Measurements from ENCODE around the gene XNDC1N.
"Not testable (repeated sequence)": the region's sequence is repeated elsewhere in the genome, so short reads cannot be mapped to it uniquely, and the experiment has no call there.

Gene XNDC1N

DNA sequence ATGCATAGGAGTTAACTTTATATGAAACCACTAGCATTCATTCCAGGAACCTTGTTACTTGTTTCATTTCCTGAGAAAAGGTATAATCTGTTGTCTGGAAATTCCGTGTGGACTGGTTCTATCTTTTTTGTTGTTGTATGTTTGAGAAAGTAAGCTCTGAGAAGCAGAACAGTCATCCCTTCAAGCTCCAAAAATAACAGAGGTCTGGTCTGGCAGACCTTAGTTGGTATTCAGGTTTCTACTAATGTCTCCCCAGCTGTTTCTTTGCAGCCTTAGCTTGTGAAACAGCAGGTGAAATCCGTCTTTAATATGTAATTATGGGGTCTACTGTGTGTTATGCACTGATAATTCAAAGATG is 2.8 kb upstream of the XNDC1N start:
- no peak for DNase-seq

DNA sequence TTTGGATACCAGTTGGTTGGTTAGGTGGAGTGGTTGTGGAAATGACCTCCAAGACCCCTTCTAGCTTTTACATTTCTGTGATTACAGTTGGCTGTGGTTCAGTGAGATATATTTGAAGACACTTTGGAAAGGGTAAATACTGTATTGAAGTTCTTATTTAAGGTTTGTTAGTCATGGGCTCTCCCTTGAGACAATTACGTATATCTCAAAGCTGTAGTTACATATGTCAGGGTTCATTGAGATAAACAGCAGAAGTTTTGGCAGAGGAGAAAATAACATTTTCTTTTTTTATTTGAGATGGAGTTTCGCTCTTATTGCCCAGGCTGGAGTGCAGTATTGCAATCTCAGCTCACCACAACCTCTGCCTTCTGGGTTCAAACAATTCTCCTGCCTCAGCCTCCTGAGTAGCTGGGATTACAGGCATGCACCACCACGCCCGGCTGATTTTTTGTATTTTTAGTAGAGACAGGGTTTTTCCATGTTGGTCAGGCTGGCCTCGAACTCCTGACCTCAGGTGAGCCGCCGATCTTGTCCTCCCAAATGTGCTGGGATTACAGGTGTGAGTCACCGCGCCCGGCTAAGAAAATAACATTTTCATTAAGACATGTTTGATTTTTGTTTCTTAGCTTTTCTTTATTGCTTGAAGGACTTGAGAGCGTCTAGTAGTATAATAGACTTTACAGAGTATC is 2.3 kb upstream of the XNDC1N start:
- no peak for DNase-seq

DNA sequence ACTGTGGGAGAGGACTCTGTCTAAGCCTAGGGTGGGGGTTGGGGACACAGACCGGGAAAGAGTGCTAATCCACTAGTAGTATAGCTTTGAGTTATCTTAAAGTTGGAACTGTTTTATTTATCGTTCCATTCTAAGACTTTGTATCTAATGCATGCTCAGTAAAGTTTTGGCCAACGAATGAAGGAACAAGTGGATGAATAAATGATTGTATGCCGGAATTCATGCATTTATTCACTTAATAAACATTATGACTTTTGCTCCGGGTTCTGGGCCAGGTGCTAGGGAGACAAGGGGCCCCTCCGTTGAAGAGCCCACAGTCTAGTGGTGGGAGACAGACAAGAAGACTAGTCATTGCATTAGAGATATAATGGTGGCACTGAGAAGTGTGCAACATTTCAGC is 1.1 kb upstream of the XNDC1N start:
- no peak for DNase-seq

DNA sequence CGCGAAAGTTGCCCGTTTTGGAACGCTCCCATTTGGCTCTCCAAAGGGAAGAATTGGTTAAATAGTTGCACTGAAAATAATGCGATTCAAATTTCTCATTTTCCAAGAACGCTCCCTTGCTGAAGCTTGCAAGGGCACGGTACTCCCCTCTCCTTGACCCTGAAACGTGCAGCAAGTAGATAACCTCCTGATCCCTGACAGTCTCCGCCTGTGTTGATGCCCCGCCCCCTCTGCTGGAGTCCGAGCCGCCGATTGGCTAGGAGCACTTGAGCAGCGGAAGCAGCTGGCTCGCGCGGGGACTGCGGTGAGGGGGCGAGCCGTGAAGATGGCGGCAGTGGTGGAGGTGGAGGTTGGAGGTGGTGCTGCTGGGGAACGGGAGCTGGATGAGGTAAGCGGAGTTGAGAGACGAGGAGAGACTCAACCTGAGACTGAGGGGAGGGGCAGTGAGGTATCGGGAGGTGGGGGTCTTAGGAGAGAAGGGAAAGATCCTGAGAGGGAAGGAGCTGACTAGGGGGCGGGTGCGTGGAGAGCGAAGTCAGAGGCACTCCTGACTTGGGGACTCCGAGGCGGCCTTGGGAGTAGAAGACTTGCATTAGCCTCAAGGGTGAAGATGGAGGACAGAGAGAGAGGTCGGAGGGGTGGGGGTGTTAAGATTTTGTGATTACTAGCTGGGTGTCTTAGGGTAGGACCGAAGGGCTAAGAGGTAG is 496 bp upstream of the XNDC1N start, which contains the start of gene RNF121:
Gene RNF121, plus strand, starts transcription at position 310 of the 707 bp plus-strand sequence. Its CDS starts 16 bp downstream, at position 326.
- DNase-seq = peak; percentile 93 to 96

DNA sequence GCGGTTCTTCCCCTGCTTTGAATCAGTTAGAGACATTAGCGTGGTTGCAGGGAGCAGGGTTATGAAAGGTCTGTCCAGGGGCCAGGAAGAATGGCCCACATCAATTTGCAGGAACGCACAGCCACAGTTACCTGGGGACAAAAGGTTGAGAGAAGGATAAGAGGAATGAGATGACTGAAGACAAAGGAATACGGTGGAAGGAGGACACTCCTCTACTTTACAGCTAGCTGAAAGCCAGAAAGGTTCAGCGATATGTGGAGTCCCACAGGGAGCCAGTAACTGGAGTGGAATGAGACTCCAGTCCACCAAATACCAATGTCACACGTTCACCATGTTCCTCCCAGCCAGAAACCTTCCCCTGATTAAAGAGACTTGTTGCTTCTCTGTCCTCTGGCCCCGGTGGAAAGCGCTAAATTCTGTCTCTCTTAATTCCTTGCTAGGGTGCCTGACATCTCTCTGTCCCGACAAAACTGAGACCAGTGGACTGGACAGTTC is 10.7 kb downstream of the XNDC1N start:
- no peak for DNase-seq

DNA sequence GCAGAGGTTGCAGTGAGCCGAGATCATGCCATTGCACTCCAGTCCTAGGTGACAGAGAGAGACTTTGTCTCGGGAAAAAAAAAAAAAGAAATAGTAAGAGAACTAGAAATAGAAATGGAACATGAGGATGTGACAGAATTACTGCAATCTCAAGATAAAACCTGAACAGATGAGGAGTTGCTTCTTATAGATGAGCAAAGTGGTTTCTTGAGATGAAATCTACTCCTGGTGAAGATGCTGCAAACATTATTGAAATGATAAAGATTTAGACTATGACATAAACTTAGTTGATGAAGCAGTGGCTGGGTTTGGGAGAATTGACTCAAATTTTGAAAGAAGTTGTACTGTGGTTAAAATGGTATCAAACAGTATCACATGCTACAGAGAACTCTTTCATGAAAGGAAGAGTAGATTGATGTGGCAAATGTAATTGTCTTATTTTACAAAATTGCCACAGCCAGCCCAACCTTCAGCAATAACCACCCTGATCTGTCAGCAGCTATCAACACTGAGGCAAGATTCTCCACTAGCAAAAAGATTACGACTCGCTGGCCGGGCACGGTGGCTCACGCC is 13.7 kb downstream of the XNDC1N start:
- DNase-seq = no peak

DNA sequence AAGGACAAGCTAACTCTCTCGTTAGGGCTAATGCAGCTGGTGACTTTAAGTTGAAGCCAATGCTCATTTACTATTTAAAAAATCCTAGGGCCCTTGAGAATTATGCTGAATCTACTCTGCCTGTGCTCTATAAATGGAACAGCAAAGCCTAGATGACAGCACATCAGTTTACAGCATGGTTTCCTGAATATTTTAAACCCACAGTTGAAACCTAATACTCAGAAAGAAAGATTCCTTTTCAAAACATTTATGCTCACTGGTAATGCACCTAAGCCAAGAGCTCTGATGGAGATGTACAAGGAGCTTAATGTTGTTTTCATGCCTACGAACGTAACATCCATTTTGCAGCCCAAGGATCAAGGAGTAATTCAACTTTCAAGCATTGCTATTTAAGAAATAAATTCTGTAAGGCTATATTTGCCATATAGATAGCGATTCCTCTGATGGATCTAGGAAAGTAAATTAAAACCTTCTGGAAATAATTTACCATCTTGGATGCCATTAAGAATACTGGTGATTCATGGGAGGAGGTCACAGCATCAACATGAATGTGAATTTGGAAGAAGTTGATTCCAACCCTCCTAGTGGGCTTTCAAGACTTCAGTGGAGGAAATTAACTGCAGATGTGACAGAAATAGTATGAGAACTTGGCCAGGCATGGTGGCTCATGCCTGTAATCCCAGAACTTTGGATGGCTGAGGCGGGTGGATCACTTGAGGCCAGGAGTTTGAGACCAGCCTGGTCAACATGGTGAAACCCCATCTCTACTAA is 14.5 kb downstream of the XNDC1N start:
- no peak for DNase-seq

DNA sequence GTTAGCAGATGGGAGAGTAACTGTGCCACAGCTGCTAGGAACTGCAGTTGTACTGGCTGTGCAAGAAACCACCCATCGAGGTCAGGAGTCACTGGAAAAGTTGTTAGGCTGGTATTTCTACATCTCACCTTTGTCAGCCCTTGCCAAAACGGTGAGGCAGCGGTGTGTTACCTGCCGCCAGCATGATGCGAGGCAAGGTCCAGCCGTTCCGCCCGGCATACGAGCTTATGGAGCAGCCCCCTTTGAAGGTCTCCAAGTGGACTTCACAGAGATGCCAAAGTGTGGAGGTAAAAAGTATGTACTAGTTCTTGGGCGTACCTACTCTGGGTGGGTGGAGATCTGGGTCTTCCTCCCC is 16.4 kb downstream of the XNDC1N start:
- not testable (repeated sequence) for DNase-seq

DNA sequence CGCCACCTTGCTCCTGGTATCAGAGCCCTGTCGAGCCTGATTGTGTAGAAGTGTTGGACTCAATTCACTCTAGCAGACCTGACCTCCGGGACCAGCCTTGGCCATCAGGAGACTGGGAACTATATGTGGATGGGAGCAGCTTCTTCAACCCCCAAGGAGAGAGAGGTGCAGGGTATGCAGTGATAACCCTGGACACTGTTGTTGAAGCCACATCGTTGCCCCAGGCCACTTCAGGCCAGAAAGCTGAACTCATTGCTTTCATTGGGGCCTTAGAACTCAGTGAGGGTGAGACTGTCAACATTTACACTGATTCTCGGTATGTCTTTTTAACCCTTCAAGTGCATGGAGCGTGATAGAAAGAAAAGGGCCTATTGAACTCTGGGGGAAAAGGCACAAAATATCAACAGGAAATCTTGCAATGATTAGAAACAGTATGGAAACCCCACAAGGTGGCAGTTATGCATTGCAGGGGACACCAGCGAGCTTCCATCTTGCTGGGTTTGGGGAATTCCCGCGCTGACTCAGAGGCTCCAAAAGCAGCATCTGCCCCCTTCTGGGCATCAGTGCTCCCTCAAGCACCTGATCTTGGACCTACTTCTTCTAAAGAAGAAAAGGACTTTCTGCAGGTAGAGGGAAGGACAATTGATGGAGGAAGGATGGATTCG is 16.9 kb downstream of the XNDC1N start:
- DNase-seq = not testable (repeated sequence)

DNA sequence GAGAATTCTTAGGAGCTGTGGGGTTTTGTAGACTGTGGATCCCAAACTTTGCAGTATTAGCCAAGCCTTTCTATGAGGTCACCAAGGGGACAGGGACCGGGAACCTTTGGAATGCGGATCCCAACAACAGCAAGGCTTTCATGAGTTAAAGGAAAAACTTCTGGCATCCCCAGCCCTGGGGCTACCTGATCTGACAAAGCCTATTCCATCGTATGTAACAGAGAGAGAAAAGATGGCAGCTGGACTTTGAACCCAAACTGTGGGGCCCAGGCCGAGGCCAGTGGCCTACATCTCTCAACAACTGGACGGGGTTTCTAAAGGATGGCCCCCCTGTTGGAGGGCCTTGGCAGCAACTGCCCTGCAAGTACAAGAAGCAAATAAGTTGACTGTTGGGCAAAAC is 17.6 kb downstream of the XNDC1N start:
- not testable (repeated sequence) for DNase-seq

DNA sequence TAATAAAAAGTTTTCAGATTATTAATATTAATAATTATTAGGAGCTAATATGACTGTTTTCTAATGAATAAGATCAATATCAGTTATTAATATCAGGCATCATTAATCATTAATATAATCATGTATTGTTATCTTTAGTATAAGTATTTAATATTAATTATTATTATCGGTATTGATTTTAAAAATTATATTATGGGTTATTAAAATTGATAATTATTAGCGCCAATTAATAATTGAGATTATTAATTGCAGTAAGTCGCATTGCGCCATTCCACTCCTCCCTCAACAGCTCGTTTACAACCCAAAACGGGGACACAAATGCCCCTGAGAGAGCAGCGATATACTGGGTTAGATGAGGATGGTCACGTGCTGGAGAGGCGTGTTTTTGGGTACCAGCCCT is 20.2 kb downstream of the XNDC1N start:
- no peak for DNase-seq

DNA sequence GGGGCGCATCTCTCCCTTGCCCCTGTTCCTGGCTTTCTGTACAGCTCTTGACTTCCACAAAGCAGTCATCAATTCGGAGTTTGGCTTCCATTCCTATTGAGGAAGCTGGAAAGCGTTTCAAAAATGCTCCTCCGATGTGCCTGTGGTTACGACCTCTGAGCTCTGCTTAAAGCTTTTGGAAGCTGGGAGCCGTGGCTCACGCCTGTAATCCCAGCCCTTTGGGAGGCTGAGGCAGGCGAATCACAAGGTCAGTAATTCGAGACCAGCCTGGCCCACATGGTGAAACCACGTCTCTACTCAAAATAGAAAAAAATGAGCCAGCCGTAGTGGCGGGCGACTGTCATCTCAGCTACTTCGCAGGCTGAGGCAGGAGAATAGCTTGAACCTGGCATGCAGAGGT is 27.3 kb downstream of the XNDC1N start:
- DNase-seq = not testable (repeated sequence)

DNA sequence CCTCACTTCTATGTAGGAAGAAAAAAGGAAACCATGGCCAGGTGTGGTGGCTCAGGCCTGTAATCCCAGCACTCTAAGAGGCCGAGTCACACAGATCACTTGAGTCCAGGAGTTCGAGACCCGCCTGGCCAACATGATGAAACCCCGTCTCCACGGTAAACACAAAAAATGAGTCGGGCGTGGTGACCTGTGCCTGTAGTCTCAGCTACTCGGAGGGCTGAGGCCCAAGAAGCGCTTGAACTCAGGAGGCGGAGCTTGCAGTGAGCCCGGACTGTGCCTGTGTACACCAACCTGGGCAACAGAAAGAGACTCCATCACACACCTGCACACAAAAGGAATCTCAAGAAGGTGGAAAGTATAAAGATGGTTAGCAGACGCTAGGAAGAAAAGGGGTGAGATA is 32.4 kb downstream of the XNDC1N start:
- no peak for DNase-seq

DNA sequence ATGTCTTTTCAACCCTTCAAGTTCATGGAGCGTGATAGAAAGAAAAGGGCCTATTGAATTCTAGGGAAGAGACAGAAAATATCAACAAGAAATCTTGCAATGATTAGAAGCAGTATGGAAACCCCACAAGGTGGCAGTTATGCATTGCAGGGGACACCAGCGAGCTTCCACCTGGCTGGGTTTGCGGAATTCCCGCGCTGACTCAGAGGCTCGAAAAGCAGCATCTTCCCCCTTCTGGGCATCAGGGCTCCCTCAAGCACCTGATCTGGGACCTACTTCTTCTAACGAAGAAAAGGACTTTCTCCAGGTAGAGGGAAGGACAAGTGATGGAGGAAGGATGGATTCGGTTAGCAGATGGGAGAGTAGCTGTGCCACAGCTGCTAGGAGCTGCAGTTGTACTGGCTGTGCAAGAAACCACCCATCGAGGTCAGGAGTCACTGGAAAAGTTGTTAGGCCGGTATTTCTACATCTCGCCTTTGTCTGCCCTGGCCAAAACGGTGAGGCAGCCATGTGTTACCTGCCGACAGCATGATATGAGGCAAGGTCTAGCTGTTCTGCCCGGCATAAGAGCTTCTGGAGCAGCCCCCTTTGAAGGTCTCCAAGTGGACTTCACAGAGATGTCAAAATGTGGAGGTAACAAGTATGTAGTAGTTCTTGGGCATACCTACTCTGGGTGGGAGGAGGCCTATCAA is 39.1 kb downstream of the XNDC1N start:
- DNase-seq = not testable (repeated sequence)

DNA sequence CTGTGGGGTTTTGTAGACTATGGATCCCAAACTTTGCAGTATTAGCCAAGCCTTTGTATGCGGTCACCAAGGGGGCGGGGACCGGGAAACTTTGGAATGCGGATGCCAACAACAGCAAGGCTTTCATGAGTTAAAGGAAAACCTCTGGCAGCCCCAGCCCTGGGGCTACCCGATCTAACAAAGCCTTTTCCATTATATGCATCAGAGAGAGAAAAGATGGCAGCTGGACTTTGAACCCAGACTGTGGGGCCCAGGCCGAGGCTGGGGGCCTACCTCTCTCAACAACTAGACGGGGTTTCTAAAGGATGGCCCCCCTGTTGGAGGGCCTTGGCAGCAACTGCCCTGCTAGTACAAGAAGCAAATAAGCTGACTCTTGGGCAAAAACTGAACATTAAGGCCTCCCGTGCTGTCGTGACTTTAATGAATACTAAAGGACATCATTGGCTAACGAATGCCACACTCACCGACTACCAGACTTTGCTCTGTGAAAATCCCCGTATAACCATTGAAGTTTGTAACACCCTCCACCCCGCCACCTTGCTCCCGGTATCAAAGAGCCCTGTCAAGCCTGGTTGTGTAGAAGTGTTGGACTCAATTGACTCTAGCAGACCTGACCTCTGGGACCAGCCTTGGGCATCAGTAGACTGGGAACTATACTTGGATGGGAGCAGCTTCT is 39.9 kb downstream of the XNDC1N start:
- not testable (repeated sequence) for DNase-seq

DNA sequence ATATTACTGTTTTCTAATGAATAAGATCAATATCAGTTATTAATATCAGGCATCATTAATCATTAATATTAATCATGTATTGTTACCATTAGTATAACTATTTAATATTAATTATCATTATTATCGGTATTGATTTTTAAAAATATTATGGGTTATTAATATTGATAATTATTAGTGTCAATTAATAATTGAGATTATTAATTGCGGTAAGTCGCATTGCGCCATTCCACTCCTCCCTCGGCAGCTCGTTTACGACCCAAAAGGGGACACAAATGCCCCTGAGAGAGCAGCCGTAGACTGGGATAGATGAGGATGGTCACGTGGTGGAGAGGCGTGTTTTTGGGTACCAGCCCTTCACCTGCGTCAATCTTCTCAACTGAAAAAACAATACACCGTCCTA is 42.6 kb downstream of the XNDC1N start:
- DNase-seq = not testable (repeated sequence)
